HepG2 (cell line): ENCODE data around the gene DSC3. TPM values are rescaled to one million over a fixed set of nuclear protein-coding genes. Genes with fewer than 3 reads are reported as not detected.

ENCODE experiments used
- CC2D1A ChIP-seq: sonication (generic); formaldehyde crosslinking; IDR thresholded peaks from 2 replicates; pipeline ENCODE4 v1.8.1; 2023; ENCODE audit warnings: mild to moderate bottlenecking, missing genetic modification reagents
- CCDC6 ChIP-seq: sonication (generic); formaldehyde crosslinking; IDR thresholded peaks from 2 replicates; pipeline ENCODE4 v1.8.1; 2022; ENCODE audit warnings: mild to moderate bottlenecking, missing genetic modification reagents, moderate library complexity
- GFI1 ChIP-seq: sonication (generic); formaldehyde crosslinking; IDR thresholded peaks from 2 replicates; pipeline ENCODE4 v1.5.0; 2020; ENCODE audit warnings: missing genetic modification reagents, mild to moderate bottlenecking, borderline replicate concordance
- HMGA1 ChIP-seq: sonication (generic); formaldehyde crosslinking; conservative IDR thresholded peaks from 2 replicates; pipeline ENCODE4 v1.4.0; 2020; ENCODE audit warnings: missing genetic modification reagents
- KLF9 ChIP-seq: IDR thresholded peaks from 2 replicates; pipeline ENCODE4 v1.6.1; 2016; ENCODE audit warnings: low read depth
- ONECUT2 ChIP-seq: sonication (generic); formaldehyde crosslinking; IDR thresholded peaks from 2 replicates; pipeline ENCODE4 v1.4.0; 2020; ENCODE audit warnings: missing genetic modification reagents
- SSRP1 ChIP-seq: IDR thresholded peaks from 2 replicates; pipeline ENCODE4 v1.6.1; 2016; ENCODE audit warnings: control low read depth
- TBL1XR1 ChIP-seq: fragments of 150-350 bp; IDR thresholded peaks from 2 replicates; pipeline ENCODE4 v1.6.1; 2014; ENCODE audit warnings: borderline replicate concordance, low read length; ENCODE audit not compliant: partially characterized antibody
- TGIF2 ChIP-seq: IDR thresholded peaks from 2 replicates; pipeline ENCODE4 v1.6.1; 2016; ENCODE audit warnings: control low read depth, missing compliant biosample characterization
- ZMYM4 ChIP-seq: sonication (generic); formaldehyde crosslinking; IDR thresholded peaks from 2 replicates; pipeline ENCODE4 v1.8.1; 2023; ENCODE audit warnings: mild to moderate bottlenecking, missing genetic modification reagents
- ZNF326 ChIP-seq: sonication (generic); formaldehyde crosslinking; IDR thresholded peaks from 2 replicates; pipeline ENCODE4 v1.4.0; 2020; ENCODE audit warnings: missing genetic modification reagents, borderline replicate concordance
- ZNF333 ChIP-seq: sonication (generic); formaldehyde crosslinking; IDR thresholded peaks from 2 replicates; pipeline ENCODE4 v1.4.0; 2020; ENCODE audit warnings: mild to moderate bottlenecking, missing genetic modification reagents, borderline replicate concordance
- ZNF83 ChIP-seq: sonication (generic); formaldehyde crosslinking; IDR thresholded peaks from 2 replicates; pipeline ENCODE4 v1.4.0; 2020; ENCODE audit warnings: missing genetic modification reagents, mild to moderate bottlenecking, borderline replicate concordance
- polyA plus RNA-seq, 8 experiments: library from polyadenylated mRNA; depleted of rRNA in 3 of 8; stranded (reverse) in 7 of 8; unstranded in 1 of 8; fragments of >200 nt; fragmentation: Illumina TruSeq in 4 of 8; extraction: Trizol in 4 of 8; gene quantifications; 2 replicates each; pipeline versions ENCODE4 v1.2.1 to v1.2.3, GENCODE V29; 2011 to 2016; ENCODE audit warnings: low read depth in 4 of 8, missing spikeins in 1 of 8, mixed read lengths in 1 of 8; ENCODE audit not compliant: insufficient read depth in 1 of 8
- total RNA-seq, 5 experiments: library from RNA; depleted of rRNA; stranded (reverse); fragments of >200 nt; fragmentation: Illumina TruSeq; extraction: Trizol; gene quantifications; 2 replicates each; pipeline ENCODE4 v1.2.3, GENCODE V29; 2016; ENCODE audit warnings: low read depth in 1 of 5
- TF ChIP-seq, protein P1 (sequence below): sonication (generic); formaldehyde crosslinking; IDR thresholded peaks from 2 replicates; pipeline ENCODE4 v1.4.0; 2020; ENCODE audit warnings: mild to moderate bottlenecking, low read depth, missing genetic modification reagents
- TF ChIP-seq, protein P2 (sequence below): sonication (generic); formaldehyde crosslinking; IDR thresholded peaks from 2 replicates; pipeline ENCODE4 v1.8.0; 2022; ENCODE audit warnings: mild to moderate bottlenecking, missing genetic modification reagents, borderline replicate concordance
- TF ChIP-seq, protein P3 (sequence below): sonication (generic); formaldehyde crosslinking; IDR thresholded peaks from 2 replicates; pipeline ENCODE4 v1.5.1; 2020; ENCODE audit warnings: mild to moderate bottlenecking, missing genetic modification reagents, borderline replicate concordance
- TF ChIP-seq, protein P4 (sequence below): sonication (generic); formaldehyde crosslinking; IDR thresholded peaks from 2 replicates; pipeline ENCODE4 v1.5.0; 2020; ENCODE audit warnings: missing genetic modification reagents, mild to moderate bottlenecking, borderline replicate concordance
- TF ChIP-seq, protein P5 (sequence below): sonication (generic); formaldehyde crosslinking; IDR thresholded peaks from 2 replicates; pipeline ENCODE4 v1.4.0; 2020; ENCODE audit warnings: mild to moderate bottlenecking, missing genetic modification reagents
- TF ChIP-seq, protein P6 (sequence below): IDR thresholded peaks from 2 replicates; pipeline ENCODE4 v1.6.1; 2012; ENCODE audit warnings: low read depth, low read length, improper control_type of control experiment
- TF ChIP-seq, protein P7 (sequence below): sonication (generic); formaldehyde crosslinking; IDR thresholded peaks from 2 replicates; pipeline ENCODE4 v1.4.0; 2020; ENCODE audit warnings: missing genetic modification reagents
- TF ChIP-seq, protein P8 (sequence below): sonication (generic); formaldehyde crosslinking; IDR thresholded peaks from 2 replicates; pipeline ENCODE4 v1.4.0; 2020; ENCODE audit warnings: missing genetic modification reagents

The DSC3 gene
- total and polyA plus RNA-seq, 2 of the 13 experiments (the other 11 are each of a cell fraction or from before 2014, with no cell fraction given): 0.05 to 0.38 TPM

DNA sequence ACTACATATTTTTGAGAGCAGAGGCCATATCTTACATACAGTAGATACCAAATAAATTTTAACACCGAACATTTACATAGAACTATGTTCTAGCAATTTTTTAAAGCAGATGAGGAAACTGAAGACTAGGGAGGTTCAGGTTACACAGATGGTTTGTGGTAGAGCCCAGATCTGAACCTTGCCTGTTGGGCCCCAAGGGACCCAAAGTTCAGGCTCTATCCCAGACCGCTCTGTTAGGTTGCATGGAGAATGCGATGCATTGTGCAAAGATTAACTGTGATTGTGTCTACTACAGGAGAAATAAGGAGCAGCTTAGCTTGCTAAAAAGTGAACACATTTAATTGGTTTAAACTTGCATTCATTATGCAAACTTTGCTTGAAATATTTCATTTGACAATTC, 16.4 kb upstream of the DSC3 start (continued):
- TF ChIP-seq ZMYM4 (CRISPR knock-in tag) (no peak), ZNF326 (CRISPR knock-in tag) (no peak), ZNF333 (CRISPR knock-in tag) (no peak), ONECUT2 (CRISPR knock-in tag) (no peak), SSRP1 (CRISPR knock-in tag) (no peak), KLF9 (no peak), CC2D1A (no peak), CCDC6 (CRISPR knock-in tag) (no peak), TGIF2 (CRISPR knock-in tag) (no peak), ZNF83 (CRISPR knock-in tag) (no peak), HMGA1 (no peak), GFI1 (CRISPR knock-in tag) (peak; percentile 65; the same call in 1 of the 2 replicates), TBL1XR1 (no peak)
- TF ChIP-seq, protein P1, sequence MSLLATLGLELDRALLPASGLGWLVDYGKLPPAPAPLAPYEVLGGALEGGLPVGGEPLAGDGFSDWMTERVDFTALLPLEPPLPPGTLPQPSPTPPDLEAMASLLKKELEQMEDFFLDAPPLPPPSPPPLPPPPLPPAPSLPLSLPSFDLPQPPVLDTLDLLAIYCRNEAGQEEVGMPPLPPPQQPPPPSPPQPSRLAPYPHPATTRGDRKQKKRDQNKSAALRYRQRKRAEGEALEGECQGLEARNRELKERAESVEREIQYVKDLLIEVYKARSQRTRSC (CRISPR knock-in tag): no peak
- TF ChIP-seq, protein P2, sequence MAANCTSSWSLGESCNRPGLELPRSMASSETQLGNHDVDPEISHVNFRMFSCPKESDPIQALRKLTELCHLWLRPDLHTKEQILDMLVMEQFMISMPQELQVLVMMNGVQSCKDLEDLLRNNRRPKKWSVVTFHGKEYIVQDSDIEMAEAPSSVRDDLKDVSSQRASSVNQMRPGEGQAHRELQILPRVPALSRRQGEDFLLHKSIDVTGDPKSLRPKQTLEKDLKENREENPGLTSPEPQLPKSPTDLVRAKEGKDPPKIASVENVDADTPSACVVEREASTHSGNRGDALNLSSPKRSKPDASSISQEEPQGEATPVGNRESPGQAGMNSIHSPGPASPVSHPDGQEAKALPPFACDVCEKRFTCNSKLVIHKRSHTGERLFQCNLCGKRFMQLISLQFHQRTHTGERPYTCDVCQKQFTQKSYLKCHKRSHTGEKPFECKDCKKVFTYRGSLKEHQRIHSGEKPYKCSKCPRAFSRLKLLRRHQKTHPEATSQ (CRISPR knock-in tag): no peak
- TF ChIP-seq, protein P3, sequence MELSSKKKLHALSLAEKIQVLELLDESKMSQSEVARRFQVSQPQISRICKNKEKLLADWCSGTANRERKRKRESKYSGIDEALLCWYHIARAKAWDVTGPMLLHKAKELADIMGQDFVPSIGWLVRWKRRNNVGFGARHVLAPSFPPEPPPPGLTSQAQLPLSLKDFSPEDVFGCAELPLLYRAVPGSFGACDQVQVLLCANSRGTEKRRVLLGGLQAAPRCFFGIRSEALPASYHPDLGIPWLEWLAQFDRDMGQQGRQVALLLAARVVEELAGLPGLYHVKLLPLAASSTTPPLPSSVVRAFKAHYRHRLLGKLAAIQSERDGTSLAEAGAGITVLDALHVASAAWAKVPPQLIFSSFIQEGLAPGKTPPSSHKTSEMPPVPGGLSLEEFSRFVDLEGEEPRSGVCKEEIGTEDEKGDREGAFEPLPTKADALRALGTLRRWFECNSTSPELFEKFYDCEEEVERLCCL (CRISPR knock-in tag): no peak
- TF ChIP-seq, protein P4, sequence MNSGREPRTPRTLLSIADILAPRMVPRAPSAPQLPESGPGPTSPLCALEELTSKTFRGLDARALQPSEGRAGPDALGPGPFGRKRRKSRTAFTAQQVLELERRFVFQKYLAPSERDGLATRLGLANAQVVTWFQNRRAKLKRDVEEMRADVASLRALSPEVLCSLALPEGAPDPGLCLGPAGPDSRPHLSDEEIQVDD (CRISPR knock-in tag): no peak
- TF ChIP-seq, protein P5, sequence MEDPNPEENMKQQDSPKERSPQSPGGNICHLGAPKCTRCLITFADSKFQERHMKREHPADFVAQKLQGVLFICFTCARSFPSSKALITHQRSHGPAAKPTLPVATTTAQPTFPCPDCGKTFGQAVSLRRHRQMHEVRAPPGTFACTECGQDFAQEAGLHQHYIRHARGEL (CRISPR knock-in tag): no peak
- TF ChIP-seq, protein P6, sequence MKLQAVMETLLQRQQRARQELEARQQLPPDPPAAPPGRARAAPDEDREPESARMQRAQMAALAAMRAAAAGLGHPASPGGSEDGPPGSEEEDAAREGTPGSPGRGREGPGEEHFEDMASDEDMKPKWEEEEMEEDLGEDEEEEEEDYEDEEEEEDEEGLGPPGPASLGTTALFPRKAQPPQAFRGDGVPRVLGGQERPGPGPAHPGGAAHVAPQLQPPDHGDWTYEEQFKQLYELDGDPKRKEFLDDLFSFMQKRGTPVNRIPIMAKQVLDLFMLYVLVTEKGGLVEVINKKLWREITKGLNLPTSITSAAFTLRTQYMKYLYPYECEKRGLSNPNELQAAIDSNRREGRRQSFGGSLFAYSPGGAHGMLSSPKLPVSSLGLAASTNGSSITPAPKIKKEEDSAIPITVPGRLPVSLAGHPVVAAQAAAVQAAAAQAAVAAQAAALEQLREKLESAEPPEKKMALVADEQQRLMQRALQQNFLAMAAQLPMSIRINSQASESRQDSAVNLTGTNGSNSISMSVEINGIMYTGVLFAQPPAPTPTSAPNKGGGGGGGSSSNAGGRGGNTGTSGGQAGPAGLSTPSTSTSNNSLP: 0 out of 2 replicates have a peak, but pooled peaks have one; percentile 19
- TF ChIP-seq, protein P7, sequence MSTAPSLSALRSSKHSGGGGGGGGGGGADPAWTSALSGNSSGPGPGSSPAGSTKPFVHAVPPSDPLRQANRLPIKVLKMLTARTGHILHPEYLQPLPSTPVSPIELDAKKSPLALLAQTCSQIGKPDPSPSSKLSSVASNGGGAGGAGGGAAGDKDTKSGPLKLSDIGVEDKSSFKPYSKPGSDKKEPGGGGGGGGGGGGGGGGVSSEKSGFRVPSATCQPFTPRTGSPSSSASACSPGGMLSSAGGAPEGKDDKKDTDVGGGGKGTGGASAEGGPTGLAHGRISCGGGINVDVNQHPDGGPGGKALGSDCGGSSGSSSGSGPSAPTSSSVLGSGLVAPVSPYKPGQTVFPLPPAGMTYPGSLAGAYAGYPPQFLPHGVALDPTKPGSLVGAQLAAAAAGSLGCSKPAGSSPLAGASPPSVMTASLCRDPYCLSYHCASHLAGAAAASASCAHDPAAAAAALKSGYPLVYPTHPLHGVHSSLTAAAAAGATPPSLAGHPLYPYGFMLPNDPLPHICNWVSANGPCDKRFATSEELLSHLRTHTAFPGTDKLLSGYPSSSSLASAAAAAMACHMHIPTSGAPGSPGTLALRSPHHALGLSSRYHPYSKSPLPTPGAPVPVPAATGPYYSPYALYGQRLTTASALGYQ (CRISPR knock-in tag): no peak
- TF ChIP-seq, protein P8, sequence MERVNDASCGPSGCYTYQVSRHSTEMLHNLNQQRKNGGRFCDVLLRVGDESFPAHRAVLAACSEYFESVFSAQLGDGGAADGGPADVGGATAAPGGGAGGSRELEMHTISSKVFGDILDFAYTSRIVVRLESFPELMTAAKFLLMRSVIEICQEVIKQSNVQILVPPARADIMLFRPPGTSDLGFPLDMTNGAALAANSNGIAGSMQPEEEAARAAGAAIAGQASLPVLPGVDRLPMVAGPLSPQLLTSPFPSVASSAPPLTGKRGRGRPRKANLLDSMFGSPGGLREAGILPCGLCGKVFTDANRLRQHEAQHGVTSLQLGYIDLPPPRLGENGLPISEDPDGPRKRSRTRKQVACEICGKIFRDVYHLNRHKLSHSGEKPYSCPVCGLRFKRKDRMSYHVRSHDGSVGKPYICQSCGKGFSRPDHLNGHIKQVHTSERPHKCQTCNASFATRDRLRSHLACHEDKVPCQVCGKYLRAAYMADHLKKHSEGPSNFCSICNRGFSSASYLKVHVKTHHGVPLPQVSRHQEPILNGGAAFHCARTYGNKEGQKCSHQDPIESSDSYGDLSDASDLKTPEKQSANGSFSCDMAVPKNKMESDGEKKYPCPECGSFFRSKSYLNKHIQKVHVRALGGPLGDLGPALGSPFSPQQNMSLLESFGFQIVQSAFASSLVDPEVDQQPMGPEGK: no peak
